Neuronal stem cell (in vitro differentiated cells): ENCODE data around the gene MPL.

Source experiments
- DNase-seq: peaks from one replicate; pipeline ENCODE4 v3.0.0-alpha.2; 2013; ENCODE audit warnings: low spot score
- H2AFZ ChIP-seq: one replicate; pipeline ENCODE4 v1.6.1; 2013; ENCODE audit warnings: mild to moderate bottlenecking, low read length, inconsistent platforms
- H2AK5ac ChIP-seq: 2 replicates; pipeline ENCODE4 v1.6.1; 2013; ENCODE audit warnings: low read depth, mild to moderate bottlenecking, inconsistent platforms, low read length, moderate library complexity, mixed read lengths
- H2BK120ac ChIP-seq: 2 replicates; pipeline ENCODE4 v1.6.1; 2013; ENCODE audit warnings: low read depth, mild to moderate bottlenecking, inconsistent platforms, low read length, moderate library complexity, mixed read lengths
- H2BK12ac ChIP-seq: one replicate; pipeline ENCODE4 v1.6.1; 2013; ENCODE audit warnings: low read length, inconsistent platforms
- H2BK15ac ChIP-seq: 2 replicates; pipeline ENCODE4 v1.6.1; 2013; ENCODE audit warnings: mild to moderate bottlenecking, low read length, inconsistent platforms, mixed read lengths
- H2BK5ac ChIP-seq: one replicate; pipeline ENCODE4 v1.6.1; 2013; ENCODE audit warnings: inconsistent platforms, mild to moderate bottlenecking, low read length, moderate library complexity
- H3K14ac ChIP-seq: one replicate; pipeline ENCODE4 v1.6.1; 2013; ENCODE audit warnings: low read length, inconsistent platforms
- H3K18ac ChIP-seq: 2 replicates; pipeline ENCODE4 v1.6.1; 2013; ENCODE audit warnings: low read length, inconsistent platforms
- H3K23ac ChIP-seq: 2 replicates; pipeline ENCODE4 v1.6.1; 2013; ENCODE audit warnings: low read depth, mild to moderate bottlenecking, mixed read lengths, low read length, inconsistent platforms; ENCODE audit not compliant: poor library complexity
- H3K27ac ChIP-seq: replicated peaks from 3 replicates; pipeline ENCODE4 v1.5.1; 2013; ENCODE audit warnings: low read length, inconsistent platforms
- H3K27me3 ChIP-seq, 3 experiments: 2 replicates each; pipeline ENCODE4 v1.6.1; 2013; ENCODE audit warnings: low read length in 3 of 3, mild to moderate bottlenecking in 2 of 3, inconsistent platforms in 1 of 3, low read depth in 1 of 3, mixed read lengths in 1 of 3, moderate library complexity in 1 of 3; ENCODE audit not compliant: control insufficient read depth in 3 of 3, insufficient read depth in 3 of 3
- H3K36me3 ChIP-seq, 2 donors: replicated peaks in 1 of 2; 2 replicates each; pipeline ENCODE4 v1.6.1; 2013; ENCODE audit warnings: low read length in 2 of 2; ENCODE audit not compliant: control insufficient read depth in 2 of 2, insufficient read depth in 2 of 2
- H3K4ac ChIP-seq: 2 replicates; pipeline ENCODE4 v1.6.1; 2013; ENCODE audit warnings: inconsistent platforms, mild to moderate bottlenecking, low read length, moderate library complexity
- H3K4me1 ChIP-seq, 2 donors: 1 replicate in 1 of 2; 2 replicates in 1 of 2; pipeline ENCODE4 v1.6.1; 2013; ENCODE audit warnings: low read length in 2 of 2, low read depth in 1 of 2; ENCODE audit not compliant: control insufficient read depth in 2 of 2, insufficient read depth in 1 of 2
- H3K4me2 ChIP-seq: one replicate; pipeline ENCODE4 v1.6.1; 2013; ENCODE audit warnings: mild to moderate bottlenecking, low read length, inconsistent platforms; ENCODE audit not compliant: insufficient read depth, poor library complexity, severe bottlenecking
- H3K4me3 ChIP-seq, 2 donors: 2 replicates each; pipeline ENCODE4 v1.5.1; 2013; ENCODE audit warnings: low read length in 2 of 2, mild to moderate bottlenecking in 2 of 2, inconsistent platforms in 1 of 2, moderate library complexity in 1 of 2
- H3K79me1 ChIP-seq: one replicate; pipeline ENCODE4 v1.6.1; 2013; ENCODE audit warnings: low read depth, mild to moderate bottlenecking, inconsistent platforms, low read length, moderate library complexity
- H3K9ac ChIP-seq: one replicate; pipeline ENCODE4 v1.6.1; 2013; ENCODE audit warnings: mild to moderate bottlenecking, low read depth, low read length, inconsistent platforms; ENCODE audit not compliant: poor library complexity
- H3K9me3 ChIP-seq, 2 donors: replicated peaks in 1 of 2; 2 replicates each; pipeline versions ENCODE3 to v1.6.1; 2013; ENCODE audit warnings: low read length in 2 of 2, mild to moderate bottlenecking in 2 of 2, inconsistent platforms in 1 of 2, low read depth in 1 of 2, mixed read lengths in 1 of 2, moderate library complexity in 1 of 2; ENCODE audit not compliant: control insufficient read depth in 2 of 2, insufficient read depth in 1 of 2
- H4K8ac ChIP-seq: one replicate; pipeline ENCODE4 v1.6.1; 2013; ENCODE audit warnings: low read depth, mild to moderate bottlenecking, inconsistent platforms, low read length, moderate library complexity
- H4K91ac ChIP-seq: one replicate; pipeline ENCODE4 v1.6.1; 2013; ENCODE audit warnings: low read length, low read depth, mild to moderate bottlenecking, inconsistent platforms; ENCODE audit not compliant: poor library complexity
- WGBS, 2 donors: extraction: QIAGEN DNeasy Blood & Tissue Kit; methylation state at CpG; one replicate each; pipeline ENCODE4 v1.1.7; 2013; ENCODE audit warnings: missing lambda C conversion rate in 2 of 2, mixed read lengths in 1 of 2; ENCODE audit not compliant: insufficient read length in 2 of 2, insufficient replicate concordance in 1 of 2; ENCODE audit errors: extremely low coverage in 2 of 2; 5-methylcytosine and 5-hydroxymethylcytosine counted together

The MPL gene

DNA sequence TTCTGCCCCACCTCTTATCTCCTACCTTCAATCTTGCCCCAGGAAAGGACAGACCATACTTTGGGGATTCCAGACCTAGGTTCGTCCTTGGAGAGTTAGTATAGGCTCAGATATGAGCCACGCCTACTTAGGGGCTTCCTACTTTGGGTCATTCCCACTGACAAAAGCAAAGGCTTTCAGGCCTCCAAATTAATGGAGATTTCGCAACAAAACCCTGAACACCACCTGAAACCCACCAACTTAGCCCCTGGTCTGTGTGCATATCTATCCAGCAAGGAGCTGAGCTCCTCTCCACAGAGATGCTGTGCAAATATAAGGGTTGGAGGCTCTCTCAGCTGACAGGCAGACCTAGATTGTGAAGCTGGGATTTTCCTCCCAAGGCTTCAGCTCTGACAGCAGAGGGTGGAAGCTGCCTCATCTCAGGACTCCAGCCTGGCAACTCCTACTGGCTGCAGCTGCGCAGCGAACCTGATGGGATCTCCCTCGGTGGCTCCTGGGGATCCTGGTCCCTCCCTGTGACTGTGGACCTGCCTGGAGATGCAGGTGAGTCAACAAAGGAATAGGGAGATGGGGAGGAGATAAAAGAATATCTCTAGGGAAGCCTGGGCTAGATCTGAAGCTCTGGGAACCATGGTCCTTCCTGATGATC, 2.1 kb downstream of the MPL start:
- Histone ChIP-seq H3K4me3 (no peak overlapping the region), H3K9ac (no peak overlapping the region), H3K36me3 (no peaks in the 10 kb centered on the region), H2AFZ (no peak overlapping the region), H3K4me2 (no peak overlapping the region), H2BK120ac (no peak overlapping the region), H2BK5ac (no peak overlapping the region), H3K18ac (no peak overlapping the region), H3K79me1 (no peaks in the 10 kb centered on the region), H3K4me1 (peaks cover 0 to 2% of the 10 kb centered on the region in 2 donors), H3K14ac (no peak overlapping the region), H2AK5ac (no peak overlapping the region), H3K27me3 (peaks cover 0 to 28% (median 0%) of the 10 kb centered on the region in 3 experiments), H2BK12ac (no peak overlapping the region), H4K91ac (no peak overlapping the region), H3K27ac (no peak overlapping the region), H3K4ac (no peak overlapping the region), H4K8ac (no peak overlapping the region), H3K23ac (no peak overlapping the region), H2BK15ac (no peak overlapping the region), H3K9me3 (no peaks in the 10 kb centered on the region)
- DNase-seq: no peak
- no CpG with 5 or more reads among the region's 6 CpGs for WGBS, 2 donors

DNA sequence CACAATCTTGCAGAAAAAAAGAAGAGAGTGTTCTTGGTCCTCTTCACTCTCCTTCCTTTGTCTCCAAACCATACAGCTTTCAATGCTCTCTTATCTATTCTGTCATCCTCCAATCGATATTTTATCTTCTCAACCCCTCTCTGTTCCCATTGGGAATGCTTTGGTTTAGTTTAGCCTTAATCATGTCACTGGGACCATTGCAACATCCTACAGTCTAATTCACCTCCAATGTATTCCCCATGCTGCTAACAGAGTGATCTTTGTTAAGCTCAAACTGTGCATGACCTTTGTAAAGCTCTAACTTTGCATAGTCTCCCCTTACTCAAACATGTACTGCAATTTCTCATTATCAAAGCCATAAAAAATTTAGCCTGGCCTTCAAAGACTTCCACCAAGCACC, 2.9 kb downstream of the MPL start:
- no peak overlapping the region for H2BK5ac ChIP-seq
- no peak overlapping the region for H2AK5ac ChIP-seq
- no peak overlapping the region for H3K4me2 ChIP-seq
- no peak overlapping the region for H3K14ac ChIP-seq
- H2BK15ac ChIP-seq: no peak overlapping the region
- H3K4me1 ChIP-seq: peaks cover 0 to 2% of the 10 kb centered on the region in 2 donors
- H3K18ac ChIP-seq: no peak overlapping the region
- no peaks in the 10 kb centered on the region for H3K36me3 ChIP-seq
- 100% methylated on average over 1 of the region's 1 CpG; no CpG with 5 or more reads in 1 of the 2 donors for WGBS, 2 donors
- H3K4me3 ChIP-seq: no peak overlapping the region
- H2BK12ac ChIP-seq: no peak overlapping the region
- H3K27ac ChIP-seq: no peak overlapping the region
- H3K27me3 ChIP-seq: peaks cover 0 to 33% (median 0%) of the 10 kb centered on the region in 3 experiments
- no peak overlapping the region for H2AFZ ChIP-seq
- no peaks in the 10 kb centered on the region for H3K9me3 ChIP-seq
- DNase-seq: no peak
- H2BK120ac ChIP-seq: no peak overlapping the region
- no peaks in the 10 kb centered on the region for H3K79me1 ChIP-seq
- H3K23ac ChIP-seq: no peak overlapping the region
- no peak overlapping the region for H3K4ac ChIP-seq
- H3K9ac ChIP-seq: no peak overlapping the region
- no peak overlapping the region for H4K8ac ChIP-seq
- H4K91ac ChIP-seq: no peak overlapping the region

DNA sequence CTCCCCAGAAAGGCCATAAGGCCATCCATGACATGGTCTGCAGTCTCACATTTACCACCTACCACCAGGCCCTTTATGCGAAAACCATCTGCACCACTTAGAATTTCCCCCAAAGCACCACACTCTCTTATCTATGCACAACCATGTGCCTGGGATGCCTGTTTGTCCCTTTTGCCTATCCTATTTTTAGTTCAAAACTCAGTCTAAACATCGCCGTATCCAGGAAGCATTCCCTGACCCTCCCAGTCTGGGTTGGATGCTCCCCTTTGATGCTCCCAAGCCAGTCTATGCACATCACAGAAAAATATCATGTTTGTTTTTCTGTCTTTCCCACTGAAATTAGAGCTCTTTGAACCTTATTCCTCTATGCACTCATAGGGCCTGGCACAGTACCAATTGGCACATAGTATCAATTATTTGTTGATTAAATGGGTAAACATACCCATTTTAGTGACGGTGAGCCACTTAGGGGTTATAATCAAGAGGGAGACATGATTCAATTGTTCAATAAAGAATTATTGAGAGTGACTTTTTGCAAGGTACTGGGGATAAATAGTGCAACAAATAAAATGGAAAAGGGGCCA, 6.7 kb downstream of the MPL start:
- no peak overlapping the region for H2AFZ ChIP-seq
- H4K91ac ChIP-seq: no peak overlapping the region
- no peak for DNase-seq
- no peak overlapping the region for H3K4ac ChIP-seq
- peaks cover 0 to 57% (median 0%) of the 10 kb centered on the region in 3 experiments for H3K27me3 ChIP-seq
- H3K79me1 ChIP-seq: no peaks in the 10 kb centered on the region
- H3K14ac ChIP-seq: no peak overlapping the region
- H2BK5ac ChIP-seq: no peak overlapping the region
- H3K9me3 ChIP-seq: no peaks in the 10 kb centered on the region
- H2BK15ac ChIP-seq: no peak overlapping the region
- H3K23ac ChIP-seq: no peak overlapping the region
- H2BK120ac ChIP-seq: no peak overlapping the region
- no peak overlapping the region for H3K27ac ChIP-seq
- H4K8ac ChIP-seq: no peak overlapping the region
- H2BK12ac ChIP-seq: no peak overlapping the region
- H3K18ac ChIP-seq: no peak overlapping the region
- no peak overlapping the region for H3K9ac ChIP-seq
- WGBS, 2 donors: no CpG with 5 or more reads among the region's 4 CpGs
- no peak overlapping the region for H3K4me2 ChIP-seq
- no peaks in the 10 kb centered on the region for H3K36me3 ChIP-seq
- H2AK5ac ChIP-seq: no peak overlapping the region
- H3K4me3 ChIP-seq: no peak overlapping the region
- peaks cover 3 to 9% of the 10 kb centered on the region in 2 donors for H3K4me1 ChIP-seq

DNA sequence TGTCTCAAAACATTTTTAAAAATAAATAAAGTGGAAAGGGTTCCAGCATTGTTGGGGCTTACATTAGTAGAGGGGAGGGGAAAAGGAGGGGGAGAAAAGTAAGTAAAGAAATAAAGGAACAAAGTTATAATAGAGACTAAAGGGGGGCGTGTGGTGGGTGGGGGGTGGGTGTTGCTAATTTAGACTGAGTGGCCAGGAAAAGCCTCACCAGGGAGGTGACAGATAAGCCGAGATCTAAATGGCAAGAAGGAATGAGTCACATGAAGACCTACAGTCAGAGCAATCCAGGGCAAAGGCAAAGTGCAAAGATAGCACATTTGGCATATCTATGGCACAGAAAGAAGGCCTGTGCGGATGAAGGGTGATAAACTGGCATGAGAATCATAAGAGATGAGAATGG, 7.5 kb downstream of the MPL start:
- no peak overlapping the region for H2BK5ac ChIP-seq
- no peaks in the 10 kb centered on the region for H3K9me3 ChIP-seq
- no peak overlapping the region for H2AFZ ChIP-seq
- H3K4me3 ChIP-seq: no peak overlapping the region
- no peak overlapping the region for H3K4me2 ChIP-seq
- WGBS, 2 donors: no CpG with 5 or more reads among the region's 3 CpGs
- H4K8ac ChIP-seq: no peak overlapping the region
- H3K4me1 ChIP-seq: peaks cover 9 to 13% of the 10 kb centered on the region in 2 donors
- H3K14ac ChIP-seq: no peak overlapping the region
- H3K36me3 ChIP-seq: no peaks in the 10 kb centered on the region
- no peak overlapping the region for H3K4ac ChIP-seq
- no peaks in the 10 kb centered on the region for H3K79me1 ChIP-seq
- no peak overlapping the region for H3K23ac ChIP-seq
- H4K91ac ChIP-seq: no peak overlapping the region
- no peak overlapping the region for H2BK12ac ChIP-seq
- H2BK15ac ChIP-seq: no peak overlapping the region
- no peak overlapping the region for H2BK120ac ChIP-seq
- no peak for DNase-seq
- H3K9ac ChIP-seq: no peak overlapping the region
- no peak overlapping the region for H3K27ac ChIP-seq
- H2AK5ac ChIP-seq: no peak overlapping the region
- peaks cover 0 to 62% (median 0%) of the 10 kb centered on the region in 3 experiments for H3K27me3 ChIP-seq
- H3K18ac ChIP-seq: no peak overlapping the region
